ENCODE results near the gene INTS15. TPM values are rescaled to one million over a fixed set of nuclear protein-coding genes. Genes with fewer than 3 reads are reported as not detected.

INTS15 gene
- total RNA-seq, 1 donor from 2014 or later = 18.6 TPM

DNA sequence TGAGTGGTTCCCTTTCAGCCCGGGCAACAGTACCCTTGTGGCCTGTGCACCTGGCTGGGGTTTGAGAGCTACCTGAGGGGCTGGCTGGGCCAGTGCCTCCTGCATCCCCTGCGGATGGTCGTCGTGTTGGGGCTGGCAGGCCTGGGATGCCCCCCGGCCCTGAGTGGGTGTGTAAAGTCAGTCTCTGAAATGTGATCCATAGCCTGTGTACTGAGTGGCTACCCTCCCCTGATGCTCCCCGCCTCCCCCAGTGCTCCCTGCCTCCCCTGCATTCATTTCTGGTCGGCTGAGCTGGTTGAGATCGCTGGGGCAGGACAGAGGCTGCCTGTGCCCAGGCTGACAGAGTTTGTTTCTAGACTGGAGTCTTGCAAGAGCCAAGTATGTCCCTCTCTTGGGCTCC lies 56.6 kb downstream of the INTS15 start:
- no peak for FAIRE-seq
- Histone ChIP-seq H2AFZ (ENCODE audit: low read depth, low read length) (no peak overlapping the region), H3K27ac (ENCODE audit: low read depth, low read length) (no peak overlapping the region), H3K27me3 (ENCODE audit: insufficient read depth, low read length) (no peaks in the 10 kb centered on the region), H3K79me2 (ENCODE audit: insufficient read depth, low read length) (peaks cover 31% of the 10 kb centered on the region), H3K9me3 (ENCODE audit: insufficient read depth, low read depth, low read length) (no peaks in the 10 kb centered on the region), H3K4me2 (ENCODE audit: low read length) (no peak overlapping the region), H4K20me1 (ENCODE audit: insufficient read depth, low read length) (peaks cover 58% of the 10 kb centered on the region), H3K9ac (ENCODE audit: low read length) (no peak overlapping the region), H3K4me1 (ENCODE audit: insufficient read depth, low read length) (no peaks in the 10 kb centered on the region), H3K36me3 (ENCODE audit: insufficient read depth, low read length) (peaks cover 4% of the 10 kb centered on the region), H3K4me3 (ENCODE audit: insufficient read depth, low read depth, low read length) (no peak overlapping the region)
- H3K4me3 Mint-ChIP-seq (ENCODE audit: unreplicated experiment) = no peak overlapping the region
- H3K4me1 Mint-ChIP-seq (ENCODE audit: low read depth, unreplicated experiment) = no peaks in the 10 kb centered on the region
- no peak for DNase-seq (ENCODE audit: low read depth)
- H3K27me3 Mint-ChIP-seq (ENCODE audit: low read depth, unreplicated experiment) = no peaks in the 10 kb centered on the region
- TF ChIP-seq EZH2 (IDR thresholded peaks at IDR 0.05; ENCODE audit: insufficient read depth, low read length) = no peak
- TF ChIP-seq, protein P1, sequence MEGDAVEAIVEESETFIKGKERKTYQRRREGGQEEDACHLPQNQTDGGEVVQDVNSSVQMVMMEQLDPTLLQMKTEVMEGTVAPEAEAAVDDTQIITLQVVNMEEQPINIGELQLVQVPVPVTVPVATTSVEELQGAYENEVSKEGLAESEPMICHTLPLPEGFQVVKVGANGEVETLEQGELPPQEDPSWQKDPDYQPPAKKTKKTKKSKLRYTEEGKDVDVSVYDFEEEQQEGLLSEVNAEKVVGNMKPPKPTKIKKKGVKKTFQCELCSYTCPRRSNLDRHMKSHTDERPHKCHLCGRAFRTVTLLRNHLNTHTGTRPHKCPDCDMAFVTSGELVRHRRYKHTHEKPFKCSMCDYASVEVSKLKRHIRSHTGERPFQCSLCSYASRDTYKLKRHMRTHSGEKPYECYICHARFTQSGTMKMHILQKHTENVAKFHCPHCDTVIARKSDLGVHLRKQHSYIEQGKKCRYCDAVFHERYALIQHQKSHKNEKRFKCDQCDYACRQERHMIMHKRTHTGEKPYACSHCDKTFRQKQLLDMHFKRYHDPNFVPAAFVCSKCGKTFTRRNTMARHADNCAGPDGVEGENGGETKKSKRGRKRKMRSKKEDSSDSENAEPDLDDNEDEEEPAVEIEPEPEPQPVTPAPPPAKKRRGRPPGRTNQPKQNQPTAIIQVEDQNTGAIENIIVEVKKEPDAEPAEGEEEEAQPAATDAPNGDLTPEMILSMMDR (IDR thresholded peaks at IDR 0.05; ENCODE audit: insufficient read depth, low read depth, low read length) = no peak
- H3K27ac Mint-ChIP-seq (ENCODE audit: unreplicated experiment) = no peak overlapping the region
- peaks cover 10% of the 10 kb centered on the region for H3K9me3 Mint-ChIP-seq (ENCODE audit: unreplicated experiment)
- peaks cover 33% of the 10 kb centered on the region for H3K36me3 Mint-ChIP-seq (ENCODE audit: low read depth, unreplicated experiment)

DNA sequence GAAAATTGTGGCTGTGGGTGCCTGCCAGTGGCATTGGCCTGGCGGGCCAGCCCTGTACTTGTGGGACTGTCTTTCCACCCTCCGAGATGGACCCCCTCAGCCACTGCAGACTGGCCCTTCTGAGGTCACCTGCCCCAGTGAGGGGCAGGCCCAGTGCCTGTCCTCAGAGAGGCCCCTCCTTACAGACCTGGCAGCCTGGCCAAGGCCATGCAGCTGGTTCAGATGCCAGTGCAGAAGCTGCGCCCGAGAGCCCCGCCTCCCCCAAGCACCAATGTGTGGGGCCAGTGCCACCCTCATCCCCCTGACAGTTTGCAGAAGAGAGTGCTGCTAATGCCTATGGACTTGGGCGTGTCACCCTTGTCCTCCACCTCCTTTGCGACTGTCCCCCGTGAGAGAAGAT lies 57.3 kb downstream of the INTS15 start:
- Mint-ChIP-seq H3K36me3 (ENCODE audit: low read depth, unreplicated experiment) (peaks cover 35% of the 10 kb centered on the region), H3K4me1 (ENCODE audit: low read depth, unreplicated experiment) (no peaks in the 10 kb centered on the region), H3K9me3 (ENCODE audit: unreplicated experiment) (peaks cover 10% of the 10 kb centered on the region), H3K4me3 (ENCODE audit: unreplicated experiment) (no peak overlapping the region), H3K27me3 (ENCODE audit: low read depth, unreplicated experiment) (no peaks in the 10 kb centered on the region), H3K27ac (ENCODE audit: unreplicated experiment) (no peak overlapping the region)
- no peak overlapping the region for H2AFZ ChIP-seq (ENCODE audit: low read depth, low read length)
- H3K36me3 ChIP-seq (ENCODE audit: insufficient read depth, low read length) = peaks cover 4% of the 10 kb centered on the region
- no peak for DNase-seq (ENCODE audit: low read depth)
- no peak overlapping the region for H3K4me2 ChIP-seq (ENCODE audit: low read length)
- no peak overlapping the region for H3K4me3 ChIP-seq (ENCODE audit: insufficient read depth, low read depth, low read length)
- no peaks in the 10 kb centered on the region for H3K27me3 ChIP-seq (ENCODE audit: insufficient read depth, low read length)
- H3K9ac ChIP-seq (ENCODE audit: low read length) = no peak overlapping the region
- H3K79me2 ChIP-seq (ENCODE audit: insufficient read depth, low read length) = peaks cover 27% of the 10 kb centered on the region
- TF ChIP-seq EZH2 (IDR thresholded peaks at IDR 0.05; ENCODE audit: insufficient read depth, low read length) = no peak
- TF ChIP-seq, protein P1 (IDR thresholded peaks at IDR 0.05; ENCODE audit: insufficient read depth, low read depth, low read length) = no peak
- H3K9me3 ChIP-seq (ENCODE audit: insufficient read depth, low read depth, low read length) = no peaks in the 10 kb centered on the region
- H3K27ac ChIP-seq (ENCODE audit: low read depth, low read length) = no peak overlapping the region
- peaks cover 53% of the 10 kb centered on the region for H4K20me1 ChIP-seq (ENCODE audit: insufficient read depth, low read length)
- no peaks in the 10 kb centered on the region for H3K4me1 ChIP-seq (ENCODE audit: insufficient read depth, low read length)
- FAIRE-seq = no peak

DNA sequence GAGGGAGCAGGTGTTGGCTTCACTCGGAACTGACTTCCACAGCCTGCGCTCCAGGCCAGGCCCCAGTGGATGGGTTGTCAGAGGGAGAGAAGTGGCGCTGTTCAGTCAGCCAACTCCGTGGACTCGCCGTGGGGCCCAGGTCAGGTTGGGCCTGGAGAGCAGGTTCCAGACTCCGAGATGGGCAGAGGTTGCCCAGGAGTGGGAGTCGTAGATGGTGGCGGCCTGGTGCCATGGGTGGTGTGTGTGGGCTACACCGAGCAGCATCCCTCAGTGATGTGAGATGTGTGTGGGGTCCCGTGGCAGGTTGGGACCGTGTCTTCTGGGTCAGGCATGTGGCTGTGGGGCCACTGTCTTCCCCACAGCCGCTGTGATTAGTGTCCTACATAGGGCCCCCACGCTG lies 57.7 kb downstream of the INTS15 start:
- peaks cover 4% of the 10 kb centered on the region for H3K36me3 ChIP-seq (ENCODE audit: insufficient read depth, low read length)
- H3K27me3 Mint-ChIP-seq (ENCODE audit: low read depth, unreplicated experiment) = no peaks in the 10 kb centered on the region

More for the DNA sequence above, 57.7 kb downstream of the INTS15 start:
- Histone ChIP-seq H2AFZ (ENCODE audit: low read depth, low read length) (no peak overlapping the region), H3K27ac (ENCODE audit: low read depth, low read length) (no peak overlapping the region), H3K79me2 (ENCODE audit: insufficient read depth, low read length) (peaks cover 27% of the 10 kb centered on the region), H3K9ac (ENCODE audit: low read length) (no peak overlapping the region), H3K4me1 (ENCODE audit: insufficient read depth, low read length) (no peaks in the 10 kb centered on the region), H3K4me3 (ENCODE audit: insufficient read depth, low read depth, low read length) (no peak overlapping the region), H3K4me2 (ENCODE audit: low read length) (no peak overlapping the region), H3K27me3 (ENCODE audit: insufficient read depth, low read length) (no peaks in the 10 kb centered on the region), H4K20me1 (ENCODE audit: insufficient read depth, low read length) (peaks cover 49% of the 10 kb centered on the region), H3K9me3 (ENCODE audit: insufficient read depth, low read depth, low read length) (peaks cover 3% of the 10 kb centered on the region)
- FAIRE-seq (no peak), DNase-seq (ENCODE audit: low read depth) (no peak)
- H3K4me3 Mint-ChIP-seq (ENCODE audit: unreplicated experiment) = no peak overlapping the region
- no peak overlapping the region for H3K27ac Mint-ChIP-seq (ENCODE audit: unreplicated experiment)
- H3K36me3 Mint-ChIP-seq (ENCODE audit: low read depth, unreplicated experiment) = peaks cover 35% of the 10 kb centered on the region
- H3K9me3 Mint-ChIP-seq (ENCODE audit: unreplicated experiment) = peaks cover 10% of the 10 kb centered on the region
- no peaks in the 10 kb centered on the region for H3K4me1 Mint-ChIP-seq (ENCODE audit: low read depth, unreplicated experiment)
- TF ChIP-seq EZH2 (IDR thresholded peaks at IDR 0.05; ENCODE audit: insufficient read depth, low read length) = no peak
- TF ChIP-seq, protein P1 (IDR thresholded peaks at IDR 0.05; ENCODE audit: insufficient read depth, low read depth, low read length) = no peak

Measured in astrocyte (in vitro differentiated cells and primary cell).